T-helper 1 cell treated with Interleukin-12 subunit alpha and Interleukin-12 subunit beta and Interleukin-4 antibody, amounts not matched to agents 30 μg/mL and 1 μg/mL, for 36 hours (primary cell): Measurements from ENCODE around the gene EIF4H.

ENCODE experiments used
- H3K27ac Mint-ChIP-seq: one replicate; pipeline ENCODE4 v1.8.0; 2021; ENCODE audit warnings: mild to moderate bottlenecking, mixed read lengths
- H3K27me3 Mint-ChIP-seq: one replicate; pipeline ENCODE4 v1.8.0; 2021; ENCODE audit warnings: low read depth, mixed read lengths
- H3K36me3 Mint-ChIP-seq: one replicate; pipeline ENCODE4 v1.8.0; 2021; ENCODE audit warnings: low read depth, mixed read lengths
- H3K4me1 Mint-ChIP-seq: one replicate; pipeline ENCODE4 v1.8.0; 2021; ENCODE audit warnings: low read depth, mixed read lengths
- H3K4me3 Mint-ChIP-seq: one replicate; pipeline ENCODE4 v1.8.0; 2021; ENCODE audit warnings: mild to moderate bottlenecking, moderate library complexity, mixed read lengths
- H3K9me3 Mint-ChIP-seq: one replicate; pipeline ENCODE4 v1.8.0; 2021; ENCODE audit warnings: mixed read lengths

The EIF4H gene

DNA sequence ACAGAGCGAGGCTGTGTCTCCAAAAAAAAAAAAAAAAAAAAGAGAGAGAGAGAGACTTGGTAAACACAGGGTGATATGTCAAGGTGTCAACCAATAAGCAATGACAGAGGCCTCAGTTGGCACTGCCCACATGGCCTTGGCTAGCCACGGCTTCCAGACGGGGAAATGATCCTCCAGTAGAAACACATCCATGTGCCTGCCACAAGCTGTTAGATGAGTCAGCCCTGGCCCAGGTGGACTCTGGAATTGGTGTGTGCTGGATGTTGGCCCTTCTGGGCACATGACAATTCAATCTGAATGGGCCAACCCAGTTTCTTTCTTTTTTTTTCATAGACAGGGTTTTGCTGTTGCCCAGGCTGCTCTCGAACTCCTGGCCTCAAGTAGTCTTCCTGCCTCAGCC, 66.3 kb downstream of the EIF4H start:
- peaks cover 25% of the 10 kb centered on the region for H3K4me1 Mint-ChIP-seq
- no peaks in the 10 kb centered on the region for H3K9me3 Mint-ChIP-seq
- no peak overlapping the region for H3K27ac Mint-ChIP-seq
- peaks cover 25% of the 10 kb centered on the region for H3K36me3 Mint-ChIP-seq
- H3K4me3 Mint-ChIP-seq, result no peak overlapping the region
- H3K27me3 Mint-ChIP-seq, result no peaks in the 10 kb centered on the region

DNA sequence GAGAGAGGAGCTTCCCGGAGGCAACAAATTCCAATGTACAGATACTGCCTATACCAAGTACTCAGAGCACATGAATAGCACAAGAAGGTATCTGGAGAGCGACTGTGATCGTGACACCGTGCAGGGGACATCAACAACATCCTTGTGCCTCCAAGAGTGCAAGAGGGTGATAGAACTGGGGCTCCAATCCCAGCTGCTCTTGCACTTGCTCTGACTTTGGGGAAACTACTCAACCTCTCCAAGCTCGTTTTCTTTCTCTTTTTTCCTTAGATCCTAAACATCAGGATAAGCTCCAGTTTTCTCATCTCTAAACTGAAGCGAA, 67.9 kb downstream of the EIF4H start:
- no peak overlapping the region for H3K27ac Mint-ChIP-seq
- no peaks in the 10 kb centered on the region for H3K27me3 Mint-ChIP-seq
- H3K9me3 Mint-ChIP-seq, result no peaks in the 10 kb centered on the region
- peaks cover 17% of the 10 kb centered on the region for H3K4me1 Mint-ChIP-seq
- no peak overlapping the region for H3K4me3 Mint-ChIP-seq
- H3K36me3 Mint-ChIP-seq, result peaks cover 24% of the 10 kb centered on the region

DNA sequence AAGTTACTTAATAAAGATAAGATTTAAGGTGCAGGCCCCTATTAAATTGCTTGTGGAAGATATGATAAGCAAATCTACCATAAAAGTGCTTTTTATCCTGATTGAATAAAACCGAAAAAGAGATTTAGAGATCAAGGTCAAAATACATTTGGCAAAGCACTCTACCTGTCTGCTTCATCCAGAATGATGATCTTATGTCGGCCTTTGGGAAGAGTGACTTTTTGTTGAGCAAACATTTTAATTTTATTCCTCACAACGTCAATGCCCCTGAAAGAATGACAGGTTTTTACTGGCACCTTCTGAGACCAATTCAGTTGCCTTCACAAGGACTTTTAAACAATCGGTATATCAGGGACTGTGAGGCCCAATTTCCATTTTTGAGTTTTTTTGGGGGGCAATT, 72.3 kb downstream of the EIF4H start:
- Mint-ChIP-seq H3K9me3 (no peaks in the 10 kb centered on the region), H3K27me3 (no peaks in the 10 kb centered on the region), H3K27ac (no peak overlapping the region), H3K36me3 (peaks cover 27% of the 10 kb centered on the region), H3K4me3 (no peak overlapping the region), H3K4me1 (peaks cover 8% of the 10 kb centered on the region)
